GM19239 (cell line): ENCODE data around the gene PCDH9.

Experiments
- DNase-seq: peaks from one replicate; pipeline ENCODE4 v3.0.0; 2011; ENCODE audit warnings: low spot score; ENCODE audit not compliant: insufficient read length
- FAIRE-seq: peaks from 2 replicates; lab custom pipeline; 2011; peaks lifted over from hg19 to GRCh38; lab: Jason Lieb, UNC

PCDH9 gene

DNA sequence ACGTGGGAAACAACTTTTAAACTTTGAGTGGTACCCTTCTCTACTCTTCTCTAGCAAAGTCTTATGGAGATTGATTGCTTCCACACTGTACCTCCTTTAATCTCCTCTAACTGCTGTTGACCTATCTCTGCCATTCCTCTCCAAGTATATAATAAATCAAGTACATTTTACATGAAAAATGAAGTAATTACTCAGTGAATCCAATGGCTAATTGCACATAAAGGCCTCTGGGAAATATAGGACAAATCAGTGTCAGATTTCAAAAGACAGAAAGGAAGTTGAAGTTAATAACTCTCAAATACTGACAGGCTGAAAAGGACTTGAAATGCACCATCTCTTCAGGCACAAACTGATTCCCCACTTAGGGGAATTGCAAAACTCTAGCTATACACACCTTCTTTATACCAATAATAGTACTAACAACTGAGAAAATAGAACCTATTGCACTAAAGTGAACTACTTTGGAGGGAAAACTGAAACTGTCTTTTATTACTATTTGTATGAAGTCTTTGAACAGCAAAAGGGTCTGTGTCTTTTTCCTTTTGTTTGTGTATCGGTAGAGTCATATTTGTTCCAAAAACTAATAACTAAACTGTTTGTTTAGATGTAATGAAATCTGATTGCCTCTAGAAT, 701.1 kb downstream of the PCDH9 start:
- no peak for DNase-seq
- no peak for FAIRE-seq

DNA sequence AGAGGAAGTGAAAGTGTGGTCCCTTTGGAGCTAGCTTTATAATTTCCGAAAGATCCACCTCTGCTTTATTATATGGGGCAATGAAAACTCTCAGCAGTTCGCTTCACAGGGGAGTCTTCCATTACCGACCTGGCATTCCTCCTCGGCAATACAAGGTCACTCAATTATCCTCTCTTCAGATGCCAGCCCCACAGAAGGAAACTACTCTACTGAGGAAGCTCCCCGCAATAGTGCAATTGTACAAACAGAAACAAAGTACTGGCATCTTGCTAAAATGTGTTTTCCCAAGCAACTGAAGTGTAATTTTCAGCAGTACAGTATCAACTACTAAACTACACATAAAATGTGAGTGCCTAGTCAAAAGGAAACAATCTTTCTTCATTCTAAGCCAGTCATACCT, 702.0 kb downstream of the PCDH9 start:
- FAIRE-seq, result no peak
- no peak for DNase-seq

DNA sequence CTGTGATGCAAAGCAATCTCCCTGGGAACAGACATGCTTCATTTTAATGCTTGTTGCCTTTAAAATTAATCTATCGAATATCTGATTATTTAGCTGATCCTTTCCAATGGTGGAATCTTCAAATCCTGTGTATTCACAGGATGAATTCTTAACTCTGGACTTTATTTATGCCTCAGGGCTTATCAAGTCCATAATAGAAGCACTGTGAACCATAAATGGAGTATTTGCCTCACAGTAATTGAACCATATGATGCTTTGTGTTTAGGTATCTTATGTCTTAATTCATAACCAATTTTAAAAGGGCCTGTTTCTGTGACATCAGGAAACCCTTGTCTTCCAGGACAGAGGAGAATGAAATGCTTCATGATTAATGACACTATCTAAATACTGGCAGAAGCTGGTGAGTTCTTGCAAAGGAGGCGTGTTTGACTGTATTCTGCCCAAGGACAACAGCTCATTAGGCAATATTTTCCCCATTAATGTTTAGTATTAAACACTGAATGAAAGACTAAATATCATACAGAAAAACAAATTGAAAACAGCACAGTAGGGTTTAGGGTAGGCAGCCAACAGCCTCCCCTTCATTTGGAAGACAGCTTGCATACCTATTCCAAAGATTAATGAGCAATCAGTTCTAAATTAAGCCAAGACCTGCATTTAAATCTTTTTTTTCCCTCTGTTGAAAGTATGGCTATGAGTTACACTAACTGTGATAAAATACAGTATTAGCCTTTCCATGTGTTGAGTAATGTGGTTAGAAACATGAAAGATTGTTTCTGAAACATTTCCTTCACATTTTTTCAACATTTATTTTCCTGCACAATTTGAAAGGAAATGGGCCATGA, 709.4 kb downstream of the PCDH9 start:
- no peak for DNase-seq

DNA sequence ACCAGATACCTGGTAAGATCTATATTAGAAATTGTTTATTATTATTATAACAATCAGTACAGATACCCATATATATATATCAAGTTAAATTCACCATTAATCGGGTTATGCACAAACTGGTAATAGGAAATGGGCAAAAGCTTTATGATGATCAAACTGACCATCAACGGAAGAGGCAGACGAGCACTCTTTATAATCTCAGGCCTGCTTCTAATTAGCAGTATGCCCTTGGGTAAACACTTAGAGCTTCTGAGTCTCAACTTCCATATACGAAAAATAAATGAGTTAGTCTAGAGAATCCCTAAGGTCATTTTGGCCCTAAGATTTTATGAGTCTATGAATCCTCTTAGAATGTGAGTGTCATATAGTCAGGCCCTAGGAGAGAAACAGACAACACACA, 710.9 kb downstream of the PCDH9 start:
- FAIRE-seq, result no peak
- DNase-seq, result no peak

More for the DNA sequence above, 709.4 kb downstream of the PCDH9 start:
- no peak for FAIRE-seq

DNA sequence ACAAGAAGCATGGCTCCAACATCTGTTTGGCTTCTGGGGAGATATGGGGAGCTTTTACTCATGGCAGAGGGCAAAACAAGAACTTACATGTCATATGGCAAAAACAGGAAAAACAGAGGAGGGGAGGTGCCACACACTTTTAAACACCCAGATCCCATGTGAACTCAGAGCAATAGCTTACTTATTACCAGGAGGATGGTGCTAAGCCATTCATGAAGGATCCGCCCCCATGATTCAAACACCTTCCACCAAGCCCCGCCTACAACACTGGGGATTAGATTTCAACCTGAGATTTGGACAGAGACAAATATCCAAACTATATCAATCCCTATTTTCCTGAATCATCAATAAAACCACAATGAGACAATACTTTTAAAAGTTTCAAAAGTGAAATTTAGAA, 712.1 kb downstream of the PCDH9 start:
- FAIRE-seq (no peak), DNase-seq (no peak)

DNA sequence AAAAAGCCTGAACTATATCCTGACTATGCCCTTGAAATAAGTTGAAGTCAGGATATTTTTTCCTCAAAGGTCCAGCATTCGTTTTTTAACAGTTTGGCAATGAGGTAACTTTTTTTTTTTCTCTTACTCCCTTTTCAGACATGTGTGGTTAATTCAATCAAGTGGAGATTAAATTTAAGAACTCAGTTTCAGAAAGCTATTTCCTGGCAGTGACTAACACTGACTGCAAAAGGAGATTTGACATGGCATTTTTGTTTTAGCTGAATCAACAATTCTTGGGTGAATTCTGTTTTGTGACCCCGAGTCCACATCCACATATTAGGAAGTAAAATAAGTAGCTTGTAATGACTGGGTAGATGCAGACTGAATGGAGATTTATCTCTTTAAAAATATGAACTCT, 716.4 kb downstream of the PCDH9 start:
- DNase-seq (no peak), FAIRE-seq (no peak)

DNA sequence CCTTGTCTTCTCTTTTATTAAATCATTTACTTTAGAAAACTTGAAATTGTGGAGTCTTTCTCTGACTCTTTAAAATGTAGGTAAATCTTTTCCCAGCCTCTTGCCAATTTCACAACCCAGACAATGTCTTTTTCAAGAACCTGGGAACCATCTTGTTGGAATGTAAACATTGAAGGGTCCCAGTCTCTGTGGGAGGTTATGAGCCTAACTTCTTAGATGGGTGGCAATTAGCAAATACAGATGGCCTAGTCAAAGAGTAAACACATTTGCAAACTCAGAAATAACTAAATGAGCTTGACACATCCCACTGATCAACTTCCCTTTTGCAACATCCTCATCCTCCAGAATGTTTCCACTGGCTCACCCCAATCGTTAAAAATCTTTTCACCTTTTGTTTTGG, 721.0 kb downstream of the PCDH9 start:
- no peak for FAIRE-seq

DNA sequence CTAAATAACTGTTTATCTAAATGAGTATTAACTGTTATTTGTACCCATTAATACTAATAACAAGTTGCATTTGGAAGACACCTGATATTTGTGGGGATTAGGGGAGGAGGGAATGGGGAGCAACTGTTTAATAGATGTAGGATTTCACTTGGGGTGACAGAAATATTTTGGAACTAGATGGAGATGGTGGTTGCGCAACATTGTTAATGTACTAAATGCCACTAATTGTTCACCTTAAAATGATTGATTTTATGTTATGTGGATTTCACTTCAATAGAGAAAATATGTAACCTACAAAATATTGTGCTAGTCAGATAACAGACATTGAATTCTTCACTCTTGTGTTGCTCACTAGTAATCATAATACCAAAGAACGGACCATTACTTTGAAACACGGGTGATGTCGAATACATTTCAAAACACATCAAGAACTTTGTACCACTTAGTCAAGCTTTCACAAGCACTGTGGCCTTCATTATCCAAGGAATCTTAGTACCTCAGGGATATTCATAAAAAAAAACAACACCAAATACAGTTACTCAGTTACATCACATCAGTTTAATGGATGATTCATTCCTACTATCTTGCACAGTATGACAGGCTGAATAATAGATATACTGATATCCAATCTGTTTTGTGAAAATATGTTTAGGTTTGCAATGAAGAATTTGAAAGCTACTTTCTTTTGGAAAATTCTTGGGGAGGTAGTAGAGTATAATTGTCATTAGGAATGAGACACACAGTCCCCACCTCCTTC, 721.8 kb downstream of the PCDH9 start:
- FAIRE-seq, result no peak
- DNase-seq, result no peak

More for the DNA sequence above, 721.0 kb downstream of the PCDH9 start:
- no peak for DNase-seq

DNA sequence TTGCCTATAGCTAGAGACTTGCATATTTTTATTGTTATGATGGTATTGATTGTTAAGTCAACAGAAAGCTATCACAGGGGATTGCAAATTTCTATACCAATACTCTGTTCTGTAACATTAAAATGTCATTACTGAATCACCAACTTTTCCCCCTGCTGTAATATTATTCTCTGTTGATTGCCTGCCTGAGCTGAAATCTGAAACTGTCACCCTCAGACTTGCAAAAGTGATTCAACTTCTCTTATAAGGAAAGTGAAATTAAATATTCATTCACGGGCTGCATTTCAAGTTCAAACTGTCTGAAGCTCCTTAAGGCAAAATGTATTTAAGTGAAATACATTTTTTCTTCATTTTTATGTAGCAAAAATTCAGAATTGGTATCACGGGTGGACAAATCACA, 723.2 kb downstream of the PCDH9 start:
- FAIRE-seq, result peak; percentile 40
- DNase-seq, result peak; percentile 9

DNA sequence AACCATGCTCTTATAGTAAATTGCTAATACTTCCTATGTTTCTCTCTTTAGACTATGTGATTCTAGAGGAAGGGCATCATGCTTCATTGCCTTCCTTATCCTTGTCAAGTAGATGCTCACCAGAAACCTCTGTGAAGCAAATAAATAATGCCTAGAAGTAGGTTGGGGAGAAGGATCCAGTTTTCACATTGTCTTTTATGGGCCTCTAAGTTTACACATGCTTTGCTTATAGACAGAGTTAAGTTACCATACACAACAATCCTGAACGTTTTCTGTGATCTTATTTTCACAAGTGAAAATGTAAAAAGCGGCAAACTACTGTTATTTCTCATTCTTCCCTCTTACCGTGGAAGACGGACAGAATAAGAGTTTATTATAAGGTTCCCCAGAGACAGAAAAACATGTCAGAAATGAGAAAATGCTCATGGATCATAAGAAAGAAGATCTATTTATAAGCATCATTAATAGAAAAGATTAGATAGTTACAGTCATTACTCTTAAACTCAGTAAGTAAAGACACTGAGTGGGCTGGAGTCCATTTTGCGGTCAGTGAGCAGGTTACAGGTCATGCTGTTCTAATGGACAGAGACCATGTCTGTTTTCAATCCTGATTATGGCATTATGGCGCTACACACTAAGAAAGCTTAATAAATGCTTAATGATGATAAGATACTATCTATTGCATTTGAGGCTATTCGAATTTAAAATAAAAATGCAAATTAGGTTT, 723.9 kb downstream of the PCDH9 start:
- no peak for DNase-seq
- FAIRE-seq, result no peak

DNA sequence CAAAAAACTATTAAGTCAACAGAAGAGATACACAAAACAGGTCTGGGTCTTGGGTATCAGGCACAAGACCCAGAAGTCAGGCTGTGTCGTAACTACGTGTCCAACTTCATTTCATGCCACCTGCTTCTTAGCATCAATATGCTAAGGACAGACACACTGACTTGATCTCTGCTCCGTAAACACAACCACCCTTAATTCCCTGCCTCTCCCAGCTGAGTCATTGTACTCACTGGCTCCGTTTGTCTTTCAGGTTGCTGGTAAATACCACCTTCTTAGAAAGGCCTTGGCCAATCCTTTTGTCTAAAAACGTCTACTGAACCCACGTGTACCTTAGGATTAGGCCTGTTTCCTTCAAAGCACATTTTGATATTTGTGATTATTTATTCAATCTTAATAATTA, 726.2 kb downstream of the PCDH9 start:
- FAIRE-seq, result no peak
- no peak for DNase-seq

DNA sequence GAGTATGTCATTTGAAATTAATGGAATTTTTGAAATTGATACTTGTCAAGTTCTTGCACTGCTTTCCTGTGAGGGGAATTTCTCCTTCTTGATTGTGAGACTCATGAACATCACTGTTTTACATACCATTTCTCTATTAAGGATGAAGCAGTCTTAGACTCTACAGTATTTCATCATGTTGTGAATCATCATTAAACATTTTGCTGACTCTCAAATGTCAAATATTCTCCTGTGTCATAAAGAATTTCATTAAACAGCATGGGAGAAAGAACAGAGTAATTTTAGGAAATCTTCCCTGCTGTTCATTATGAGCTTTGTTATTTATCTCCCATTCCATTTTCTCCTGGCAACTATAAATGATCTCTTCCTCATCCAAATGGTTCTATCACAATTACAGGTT, 729.0 kb downstream of the PCDH9 start:
- DNase-seq (no peak), FAIRE-seq (no peak)

DNA sequence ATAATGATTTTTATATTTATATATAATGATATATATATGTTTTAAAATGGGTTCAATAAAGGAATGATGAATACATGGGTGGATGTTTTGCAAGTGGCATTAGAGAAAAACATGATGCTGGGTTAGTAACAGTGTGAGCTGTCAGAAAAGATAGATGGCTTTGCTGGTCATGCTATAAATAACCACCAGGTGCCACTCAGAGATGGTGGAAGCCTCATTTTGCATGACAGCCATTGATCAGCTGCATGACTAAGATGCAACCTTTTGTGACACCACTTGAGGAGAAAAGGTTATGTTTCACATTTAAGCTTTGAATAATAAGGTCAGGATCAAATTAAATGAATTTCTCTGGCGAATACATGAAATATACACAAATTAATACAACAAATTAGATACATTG, 737.7 kb downstream of the PCDH9 start:
- no peak for DNase-seq
- no peak for FAIRE-seq

DNA sequence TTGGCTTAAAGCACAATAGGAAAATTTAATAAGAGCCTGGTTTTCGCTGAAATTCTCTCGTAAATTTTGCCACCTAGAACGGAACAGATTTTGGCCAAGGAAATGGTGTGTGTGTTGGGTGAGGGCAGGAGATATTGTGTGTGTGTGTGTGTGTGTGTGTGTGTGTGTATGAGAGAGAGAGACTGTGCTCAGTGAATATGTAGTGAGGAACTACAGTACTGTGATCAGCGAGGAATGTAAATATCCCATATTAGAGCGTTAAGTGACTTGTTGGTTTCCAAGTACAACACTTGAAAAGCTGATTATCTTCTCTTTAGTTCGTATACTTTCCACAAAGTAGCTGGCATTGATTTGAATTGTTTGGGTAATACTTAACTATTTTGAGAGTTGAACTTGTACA, 738.9 kb downstream of the PCDH9 start:
- DNase-seq, result no peak
- no peak for FAIRE-seq

DNA sequence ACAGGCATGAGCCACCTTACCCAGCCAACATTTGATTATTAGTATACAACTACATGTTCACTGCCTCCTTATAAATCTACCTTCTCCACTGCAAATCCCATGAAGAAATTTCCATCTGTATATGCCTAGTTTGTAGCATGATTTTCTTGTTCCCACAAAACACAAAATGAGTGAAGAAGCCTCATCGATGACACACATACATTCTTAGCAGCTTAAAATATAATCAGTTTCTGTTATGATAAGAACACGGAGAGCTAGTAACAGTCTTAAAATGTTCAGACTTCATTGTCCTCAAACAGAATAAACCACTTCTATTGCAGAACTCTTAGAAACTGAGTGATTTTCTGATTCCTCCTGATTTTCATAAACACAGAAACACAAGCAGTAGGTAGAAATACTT, 740.5 kb downstream of the PCDH9 start:
- DNase-seq, result no peak
- no peak for FAIRE-seq

DNA sequence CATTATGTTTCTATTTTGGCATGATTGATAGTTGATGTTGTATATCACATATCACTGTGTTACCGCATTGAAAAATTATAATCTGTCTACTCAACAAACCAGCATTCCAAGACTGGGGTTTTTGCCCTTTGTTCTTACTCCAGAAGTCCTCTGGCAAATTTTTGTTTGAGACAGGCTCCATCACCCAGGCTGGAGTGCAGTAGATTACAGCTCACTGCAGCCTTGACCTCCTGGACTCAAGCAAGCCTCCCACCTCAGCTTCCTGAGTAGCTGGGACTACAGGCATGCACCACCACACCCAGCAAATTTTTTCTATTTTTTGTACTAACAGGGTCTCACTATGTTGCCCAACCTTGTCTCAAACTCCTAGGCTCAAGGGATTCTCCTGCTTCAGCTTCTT, 741.0 kb downstream of the PCDH9 start:
- no peak for FAIRE-seq

DNA sequence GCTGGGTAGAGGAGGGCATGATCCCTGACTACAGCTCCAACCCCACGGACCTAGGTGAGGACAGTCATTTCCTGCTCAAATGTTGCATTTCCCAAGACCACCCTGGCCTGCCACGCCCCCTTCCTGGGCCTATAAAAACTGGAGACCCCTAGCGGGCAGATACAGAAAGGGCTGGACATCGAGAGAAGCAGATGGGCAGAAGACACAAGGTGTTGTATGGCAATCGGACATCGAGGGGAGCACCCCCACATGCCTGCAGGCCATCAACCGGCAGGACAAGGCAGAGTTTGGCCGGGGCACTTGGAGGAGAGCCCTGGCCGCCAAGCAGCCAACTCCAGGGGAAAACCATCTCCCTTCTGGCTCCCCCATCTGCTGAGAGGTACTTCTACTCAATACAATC, 746.4 kb downstream of the PCDH9 start:
- FAIRE-seq, result no peak
- DNase-seq, result no peak

More for the DNA sequence above, 741.0 kb downstream of the PCDH9 start:
- no peak for DNase-seq

DNA sequence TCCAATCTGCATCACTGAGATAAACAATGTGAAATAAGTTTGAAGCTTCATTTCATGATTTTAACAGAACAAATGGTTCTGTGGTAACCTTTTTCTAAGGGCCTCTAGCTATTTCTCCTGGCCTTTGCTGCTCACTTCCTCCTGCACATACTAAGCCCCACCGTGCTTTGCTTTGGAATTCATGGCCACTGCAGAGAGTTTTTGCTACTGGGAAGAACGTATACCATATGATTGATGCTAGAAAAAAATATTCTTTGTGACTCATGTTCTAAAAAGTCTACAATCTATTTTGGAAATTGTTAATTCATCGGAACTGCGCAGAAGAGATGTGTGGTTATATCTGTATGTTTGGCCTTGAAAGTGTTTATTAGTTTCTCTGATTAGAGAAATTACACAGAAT, 747.3 kb downstream of the PCDH9 start:
- FAIRE-seq (no peak), DNase-seq (no peak)

DNA sequence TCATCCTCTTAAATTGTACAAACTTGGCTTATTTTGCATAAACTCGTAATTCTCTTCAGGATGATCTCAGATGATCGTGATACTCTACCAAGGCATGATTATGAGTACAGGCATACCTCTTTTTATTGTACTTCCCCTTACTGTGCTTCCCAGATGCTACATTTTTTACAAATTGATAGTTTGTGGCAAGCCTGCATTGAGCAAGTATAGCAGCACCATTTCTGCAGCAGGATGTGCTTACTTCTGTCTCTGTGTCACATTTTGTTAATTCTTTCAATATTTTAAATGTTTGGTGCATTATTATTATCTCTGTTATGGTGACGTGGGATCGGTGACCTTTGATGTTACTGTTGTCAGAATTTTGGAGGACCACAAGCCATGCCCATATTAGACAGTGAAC, 752.3 kb downstream of the PCDH9 start:
- no peak for FAIRE-seq

DNA sequence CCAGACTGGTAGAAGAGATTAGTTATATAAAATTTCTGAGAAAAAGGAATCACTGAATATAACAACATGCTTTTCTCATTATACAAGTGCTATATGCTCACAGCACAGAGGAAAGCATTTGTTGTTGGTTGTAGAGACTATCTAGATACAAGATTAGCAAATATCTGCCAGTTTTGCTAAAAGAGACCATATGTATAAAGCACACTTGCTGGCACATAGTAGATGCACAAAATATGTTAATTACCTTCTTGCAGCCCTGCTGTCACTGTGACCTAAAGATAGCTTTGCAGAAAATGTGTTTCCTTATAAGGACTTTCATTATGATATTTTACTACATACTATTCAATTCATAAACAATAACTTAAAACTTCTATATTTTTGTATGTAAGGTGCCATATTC, 755.1 kb downstream of the PCDH9 start:
- FAIRE-seq (no peak), DNase-seq (no peak)

More for the DNA sequence above, 752.3 kb downstream of the PCDH9 start:
- no peak for DNase-seq
